ENCODE measurements around the gene NUDT7.

DNA sequence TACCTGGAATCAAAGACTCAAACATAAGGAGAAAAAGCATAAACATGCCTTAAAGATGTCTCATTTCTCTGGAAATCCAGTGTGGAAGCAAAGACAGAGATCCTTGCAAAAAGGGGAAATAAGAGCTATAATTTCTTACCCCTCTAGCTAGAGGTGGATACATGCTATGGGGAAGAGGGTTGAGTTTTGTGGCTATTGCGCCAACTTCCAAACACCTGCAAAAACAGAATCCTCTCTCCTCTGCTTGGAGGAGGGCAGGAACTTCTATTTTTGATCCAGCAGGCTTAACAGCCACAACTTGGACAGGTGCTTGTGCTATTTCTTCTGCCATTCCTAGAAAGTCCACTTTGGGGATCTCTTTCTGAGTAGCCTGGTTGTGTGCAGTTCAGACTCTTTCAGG lies 21.5 kb upstream of the NUDT7 start:
- TF ChIP-seq, protein P1, sequence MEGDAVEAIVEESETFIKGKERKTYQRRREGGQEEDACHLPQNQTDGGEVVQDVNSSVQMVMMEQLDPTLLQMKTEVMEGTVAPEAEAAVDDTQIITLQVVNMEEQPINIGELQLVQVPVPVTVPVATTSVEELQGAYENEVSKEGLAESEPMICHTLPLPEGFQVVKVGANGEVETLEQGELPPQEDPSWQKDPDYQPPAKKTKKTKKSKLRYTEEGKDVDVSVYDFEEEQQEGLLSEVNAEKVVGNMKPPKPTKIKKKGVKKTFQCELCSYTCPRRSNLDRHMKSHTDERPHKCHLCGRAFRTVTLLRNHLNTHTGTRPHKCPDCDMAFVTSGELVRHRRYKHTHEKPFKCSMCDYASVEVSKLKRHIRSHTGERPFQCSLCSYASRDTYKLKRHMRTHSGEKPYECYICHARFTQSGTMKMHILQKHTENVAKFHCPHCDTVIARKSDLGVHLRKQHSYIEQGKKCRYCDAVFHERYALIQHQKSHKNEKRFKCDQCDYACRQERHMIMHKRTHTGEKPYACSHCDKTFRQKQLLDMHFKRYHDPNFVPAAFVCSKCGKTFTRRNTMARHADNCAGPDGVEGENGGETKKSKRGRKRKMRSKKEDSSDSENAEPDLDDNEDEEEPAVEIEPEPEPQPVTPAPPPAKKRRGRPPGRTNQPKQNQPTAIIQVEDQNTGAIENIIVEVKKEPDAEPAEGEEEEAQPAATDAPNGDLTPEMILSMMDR (IDR thresholded peaks at IDR 0.05) = no peak
- no peak for TF ChIP-seq POLR2AphosphoS5 (IDR thresholded peaks at IDR 0.05)
- no peak for TF ChIP-seq POLR2A (IDR thresholded peaks at IDR 0.05)

Data from transverse colon (tissue), 4 donors.